WTC11 (cell line): ENCODE results near the gene ANO2.

ENCODE experiments used
- NFE2L1 ChIP-seq: sonication (generic); formaldehyde crosslinking; IDR thresholded peaks from 2 replicates; pipeline ENCODE4 v1.8.1; 2023; ENCODE audit warnings: missing genetic modification reagents
- RELA ChIP-seq: sonication (generic); formaldehyde crosslinking; IDR thresholded peaks from 2 replicates; pipeline ENCODE4 v1.8.1; 2022; ENCODE audit warnings: missing genetic modification reagents, mild to moderate bottlenecking, borderline replicate concordance
- ZNF317 ChIP-seq: sonication (generic); formaldehyde crosslinking; IDR thresholded peaks from 2 replicates; pipeline ENCODE4 v1.8.1; 2023; ENCODE audit warnings: low read depth, mild to moderate bottlenecking, moderate library complexity, missing genetic modification reagents, borderline replicate concordance
- TF ChIP-seq, protein P1 (sequence below): fragments of 200-600 bp; IDR thresholded peaks from 2 replicates; pipeline ENCODE4 v1.8.0; 2022; ENCODE audit warnings: antibody characterized with exemption

DNA sequence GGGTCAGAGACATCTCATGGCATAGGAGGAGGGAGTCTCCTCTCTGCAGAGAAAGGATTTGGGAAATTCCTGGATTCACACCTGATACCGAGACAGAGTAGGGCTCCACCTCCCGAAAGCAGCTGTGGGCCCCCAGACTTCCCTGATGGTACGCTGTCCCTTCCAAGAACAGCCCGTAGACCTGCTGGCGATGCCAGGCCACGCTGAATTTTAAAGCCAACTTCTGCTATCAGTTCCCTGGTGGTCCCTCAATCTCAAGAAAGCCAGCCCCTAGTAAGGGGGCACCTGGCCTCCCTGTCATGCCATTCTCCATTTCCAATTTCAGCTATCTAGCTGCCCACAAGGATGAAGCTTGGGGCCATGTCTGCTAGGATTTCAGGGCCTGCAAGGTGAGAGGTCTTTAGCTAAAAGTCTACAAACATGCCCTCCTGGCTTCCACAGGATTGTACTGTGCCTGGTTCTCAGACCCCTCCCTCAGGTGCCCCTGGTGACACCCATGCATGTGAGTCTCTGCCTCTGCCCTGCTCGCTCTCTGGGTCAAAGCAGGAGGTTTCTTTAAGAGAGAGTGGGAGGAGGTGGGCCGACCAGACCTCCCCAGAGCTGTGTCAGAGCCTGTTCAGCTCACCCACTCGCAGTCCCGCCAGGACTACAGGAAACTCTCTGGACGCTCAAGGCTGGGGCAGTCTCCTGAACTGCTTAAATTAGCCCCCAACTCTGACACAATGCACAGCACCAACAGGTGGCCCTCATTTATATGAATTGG lies 30.5 kb downstream of the ANO2 start:
- TF ChIP-seq NFE2L1 (CRISPR knock-in tag) (no peak), RELA (CRISPR knock-in tag) (no peak), ZNF317 (CRISPR knock-in tag) (no peak)
- TF ChIP-seq, protein P1, sequence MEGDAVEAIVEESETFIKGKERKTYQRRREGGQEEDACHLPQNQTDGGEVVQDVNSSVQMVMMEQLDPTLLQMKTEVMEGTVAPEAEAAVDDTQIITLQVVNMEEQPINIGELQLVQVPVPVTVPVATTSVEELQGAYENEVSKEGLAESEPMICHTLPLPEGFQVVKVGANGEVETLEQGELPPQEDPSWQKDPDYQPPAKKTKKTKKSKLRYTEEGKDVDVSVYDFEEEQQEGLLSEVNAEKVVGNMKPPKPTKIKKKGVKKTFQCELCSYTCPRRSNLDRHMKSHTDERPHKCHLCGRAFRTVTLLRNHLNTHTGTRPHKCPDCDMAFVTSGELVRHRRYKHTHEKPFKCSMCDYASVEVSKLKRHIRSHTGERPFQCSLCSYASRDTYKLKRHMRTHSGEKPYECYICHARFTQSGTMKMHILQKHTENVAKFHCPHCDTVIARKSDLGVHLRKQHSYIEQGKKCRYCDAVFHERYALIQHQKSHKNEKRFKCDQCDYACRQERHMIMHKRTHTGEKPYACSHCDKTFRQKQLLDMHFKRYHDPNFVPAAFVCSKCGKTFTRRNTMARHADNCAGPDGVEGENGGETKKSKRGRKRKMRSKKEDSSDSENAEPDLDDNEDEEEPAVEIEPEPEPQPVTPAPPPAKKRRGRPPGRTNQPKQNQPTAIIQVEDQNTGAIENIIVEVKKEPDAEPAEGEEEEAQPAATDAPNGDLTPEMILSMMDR, result no peak
